CD4-positive, alpha-beta T cell treated with Interferon alpha-2 for 1 hour (primary cell): ENCODE data around the gene RNASEL.
A peak's percentile ranks its signal among the peaks of the same experiment; 100 is the strongest.

Experiments used
- DNase-seq, 2 donors: peaks; one replicate each; pipeline ENCODE4 v3.0.0-alpha.2; 2020 to 2022

Gene RNASEL

DNA sequence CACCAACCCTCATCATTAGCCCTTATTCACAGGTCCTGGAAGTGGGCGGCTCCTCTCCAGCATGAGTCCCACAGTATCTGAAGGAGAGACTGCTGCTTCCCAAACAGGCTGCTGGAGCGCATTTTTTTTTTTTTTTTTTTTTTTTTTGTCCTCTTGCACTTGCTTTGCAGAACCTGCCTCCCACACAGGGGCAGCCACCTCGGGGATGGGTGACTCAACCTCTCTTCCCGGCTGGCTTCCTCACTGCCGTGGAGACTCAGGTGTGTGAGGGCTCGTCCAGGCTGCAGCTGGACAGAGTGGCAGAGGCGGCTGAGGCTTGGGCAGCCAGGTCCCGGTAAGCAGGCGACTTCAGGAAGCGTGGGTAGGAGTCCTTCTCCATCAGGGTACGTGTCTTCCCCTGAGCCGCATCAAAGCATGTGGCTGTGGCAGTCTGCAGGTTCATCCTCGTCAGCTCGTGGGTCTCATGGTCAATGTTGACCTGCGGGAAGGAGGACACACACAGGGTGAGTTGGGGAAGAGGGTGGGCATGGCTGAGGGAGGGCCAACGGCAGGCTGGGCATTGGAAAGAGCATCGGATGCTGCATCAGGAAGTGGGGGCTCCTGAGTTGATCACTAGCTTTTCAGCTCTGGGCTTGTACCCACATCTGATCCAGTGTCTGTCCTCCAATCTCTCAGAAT is 11.1 kb upstream of the RNASEL start:
- no peak for DNase-seq

DNA sequence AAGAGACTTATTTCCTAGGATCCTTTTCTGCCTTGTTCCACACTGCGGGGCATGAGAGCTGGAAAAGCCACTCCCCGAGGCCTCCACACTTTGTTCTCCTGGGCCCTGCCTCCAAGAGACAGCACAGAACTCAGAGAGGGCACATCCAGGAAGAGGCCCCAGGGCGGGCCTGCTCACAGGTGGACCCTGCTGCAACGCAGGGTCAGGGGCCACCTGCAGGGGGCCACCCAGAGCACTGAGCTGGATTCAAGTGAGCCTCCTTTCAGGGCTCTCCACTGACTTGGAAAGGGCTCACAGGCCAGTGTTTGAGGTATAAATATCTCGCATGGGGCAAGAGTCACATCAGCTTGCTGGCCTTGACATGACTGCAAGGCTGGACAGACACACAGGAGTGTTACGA is 10.3 kb upstream of the RNASEL start:
- DNase-seq, result peak in 1 of 2 donors; percentile 28

DNA sequence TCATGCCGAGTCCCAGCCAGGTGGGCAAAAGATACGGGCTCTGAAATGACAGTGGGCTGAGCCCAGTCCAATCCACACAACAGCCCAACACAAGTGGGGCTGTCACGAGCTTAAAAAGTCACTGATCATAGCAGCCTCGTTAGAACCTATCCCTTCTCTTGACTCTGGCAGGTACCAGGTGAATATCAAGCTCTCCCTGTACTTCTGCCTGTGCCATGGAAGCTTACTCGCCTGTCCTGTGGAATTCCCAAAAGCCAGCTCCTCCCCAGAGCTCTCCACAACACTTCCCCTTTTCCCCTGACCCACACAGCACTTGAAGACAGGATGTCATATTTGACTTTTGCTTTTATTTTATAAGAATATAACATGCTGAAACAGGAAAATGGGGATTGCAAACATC is 9.2 kb upstream of the RNASEL start:
- DNase-seq, result no peak

DNA sequence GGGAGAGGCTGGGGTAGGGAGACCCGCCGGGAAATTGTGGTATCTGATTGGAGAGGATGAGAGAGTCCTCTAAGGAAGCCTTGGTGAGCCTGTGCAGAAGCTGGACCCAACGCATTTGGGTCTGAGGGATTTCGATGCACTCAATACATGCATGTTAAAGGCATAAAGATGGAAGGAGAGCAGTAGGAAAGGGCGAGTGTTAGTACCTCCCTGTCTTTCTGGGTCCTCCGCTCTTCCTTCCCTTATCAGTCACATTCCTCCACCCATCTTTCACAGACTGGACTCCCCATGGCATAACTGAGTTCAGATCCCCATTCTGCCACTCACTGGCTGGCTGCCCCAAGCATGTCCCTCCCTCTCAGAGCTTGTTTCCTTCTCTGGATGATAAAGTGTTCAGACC is 7.9 kb upstream of the RNASEL start:
- DNase-seq, result no peak

DNA sequence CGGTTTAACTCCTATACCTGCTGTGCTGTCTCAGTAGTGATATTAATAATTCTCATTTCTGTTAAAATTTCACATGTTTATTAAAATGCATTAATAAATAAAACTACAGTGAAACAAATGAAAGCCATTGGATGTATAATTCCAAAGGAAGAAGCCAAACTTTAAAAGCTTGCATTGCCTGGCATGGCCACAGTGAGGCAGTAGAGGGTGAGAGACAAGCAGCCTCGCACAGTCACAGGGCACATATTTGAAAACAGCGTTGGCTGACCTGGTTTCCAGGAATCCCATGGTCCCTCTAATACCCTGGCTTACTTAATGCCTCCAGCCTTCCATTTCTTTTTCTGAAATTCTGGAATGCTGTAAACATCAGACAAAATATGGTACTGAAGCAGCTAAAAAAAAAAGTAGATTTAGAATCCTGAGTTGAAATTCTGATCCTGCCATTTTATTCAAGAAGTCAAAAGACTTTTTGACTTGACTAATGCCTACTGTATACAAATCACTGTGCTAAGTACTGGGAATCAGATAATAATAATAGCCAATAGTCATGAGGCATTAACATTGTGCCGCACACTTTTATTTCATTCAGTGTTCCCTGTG is 6.7 kb upstream of the RNASEL start:
- peak; percentile 64 to 72 for DNase-seq

DNA sequence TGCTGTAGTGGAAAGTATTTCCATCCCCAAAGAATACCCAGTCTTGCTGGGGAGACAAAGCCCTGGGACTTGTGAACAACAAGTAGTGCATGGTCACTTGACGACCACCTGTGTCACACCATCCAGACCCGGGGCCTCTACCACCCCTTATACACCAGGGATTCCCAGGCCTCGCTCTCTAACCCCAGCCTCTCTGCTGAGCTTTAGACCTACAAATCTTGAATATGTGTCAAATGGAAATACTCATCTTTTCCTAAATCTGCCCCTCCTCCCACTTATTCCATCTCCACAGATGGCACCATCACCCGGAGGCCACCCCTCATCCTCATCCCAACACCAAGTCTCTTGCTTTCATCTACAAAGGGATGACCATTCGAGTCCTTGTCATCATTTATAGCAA is 875 bp upstream of the RNASEL start:
- no peak for DNase-seq

DNA sequence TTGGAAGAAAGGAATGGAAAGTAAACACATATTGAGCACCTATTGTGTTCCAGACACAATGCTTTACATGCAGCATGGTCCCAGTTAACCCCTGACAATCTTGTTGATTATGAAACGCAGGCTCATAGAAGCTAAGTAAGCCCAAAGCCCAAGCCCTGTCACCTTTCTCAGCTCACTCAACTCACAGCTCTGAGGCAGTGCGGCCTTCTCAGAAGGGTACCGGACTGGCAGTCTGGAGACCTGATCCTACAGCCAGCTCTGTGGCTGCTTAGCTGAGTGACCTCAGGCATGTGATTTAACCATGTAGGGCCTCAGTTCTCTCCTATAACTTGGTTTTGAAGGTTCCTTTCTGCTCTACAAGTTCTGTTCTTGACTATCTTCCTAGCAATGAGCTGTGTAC is 464 bp upstream of the RNASEL start:
- DNase-seq, result no peak

DNA sequence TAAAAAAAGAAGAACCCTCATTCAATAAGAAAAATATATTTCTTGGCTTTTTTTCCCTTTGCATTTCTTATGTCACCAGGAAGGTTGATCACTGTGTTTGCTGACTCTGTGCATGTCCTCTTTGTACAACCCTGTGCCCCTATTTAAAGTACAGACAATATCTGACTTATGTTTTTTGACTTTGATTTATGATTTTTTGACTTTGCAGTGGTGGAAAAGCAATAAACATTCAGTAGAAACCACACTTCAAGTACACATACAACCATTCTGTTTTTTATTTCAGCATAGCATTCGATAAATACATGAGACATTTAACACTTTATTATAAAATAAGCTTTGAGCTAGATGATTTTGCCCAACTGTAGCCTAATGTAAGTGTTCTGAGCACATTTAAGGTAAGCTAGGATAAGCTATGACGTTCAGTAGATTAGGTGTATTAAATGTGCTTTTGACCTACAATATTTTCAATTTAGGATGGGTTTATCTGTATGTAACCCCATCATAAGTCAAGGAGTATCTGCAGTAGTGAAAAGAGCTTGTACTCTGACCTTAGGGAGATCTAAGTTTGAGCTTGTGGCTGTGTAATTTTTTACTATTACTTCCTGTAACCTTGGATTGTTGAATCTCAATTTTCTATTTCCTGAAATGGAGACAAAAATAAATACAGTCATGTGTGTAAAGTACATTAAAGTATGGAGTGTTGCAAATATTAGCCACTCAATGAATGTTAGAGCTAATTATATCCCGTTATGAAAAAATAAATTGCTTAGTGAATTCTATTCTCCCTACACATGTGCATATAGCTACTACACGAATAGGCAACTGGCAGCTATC is 1.2 kb downstream of the RNASEL start:
- no peak for DNase-seq

DNA sequence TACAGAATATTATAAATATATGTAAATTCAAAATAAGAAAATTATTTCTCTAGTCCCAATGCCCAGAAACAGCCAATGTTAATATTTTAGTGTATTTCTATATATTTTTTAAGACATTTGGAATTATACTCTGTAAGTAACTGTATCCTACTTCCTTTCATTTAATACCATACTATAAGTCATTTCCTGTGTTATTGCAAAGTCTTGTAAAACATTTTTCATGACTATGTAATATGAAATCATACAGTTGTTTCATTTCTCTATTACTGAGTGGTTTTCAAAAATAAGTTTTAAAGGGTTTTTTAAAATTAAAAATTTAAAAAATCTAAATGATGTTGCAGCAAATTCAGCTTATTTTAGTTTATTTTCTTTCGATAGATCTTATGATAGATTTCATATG is 2.0 kb downstream of the RNASEL start:
- no peak for DNase-seq

DNA sequence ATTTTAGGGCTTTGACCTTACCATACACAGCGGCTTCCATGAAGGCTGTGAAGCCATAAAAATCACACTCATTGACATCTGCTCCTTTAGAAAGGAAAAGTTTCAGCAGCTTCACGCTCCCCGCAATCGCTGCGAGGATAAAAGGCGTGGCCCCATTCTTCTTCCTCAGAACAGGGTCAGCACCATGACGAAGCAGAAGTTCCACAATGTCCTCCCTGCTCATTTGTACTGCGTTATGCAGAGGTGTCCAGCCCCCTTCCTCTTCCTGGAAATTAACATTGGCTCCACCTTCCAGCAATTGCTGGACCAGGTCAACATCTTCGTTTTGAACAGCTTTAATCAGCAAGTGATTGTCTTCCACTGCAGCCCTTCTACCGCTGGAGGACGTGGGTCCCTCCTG is 2.7 kb downstream of the RNASEL start:
- no peak for DNase-seq

DNA sequence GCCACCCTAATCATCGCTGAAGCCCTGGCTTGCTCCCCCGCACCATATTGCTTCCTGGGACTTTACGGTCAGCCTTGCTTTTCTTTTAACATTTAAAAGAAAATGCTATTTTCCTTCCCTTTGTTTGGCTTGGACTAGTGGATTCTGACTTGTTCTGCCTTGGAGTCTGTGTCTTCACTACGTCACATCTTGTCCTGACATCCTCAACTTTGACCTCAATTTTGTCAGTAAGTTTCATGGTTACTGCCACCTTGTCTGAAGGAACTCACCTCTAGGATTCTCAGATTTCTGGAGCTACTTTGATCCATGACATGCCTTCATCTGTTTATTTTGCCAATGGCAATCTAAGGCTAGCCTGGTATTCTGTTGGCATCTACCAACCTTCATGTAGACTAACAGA is 4.3 kb downstream of the RNASEL start:
- no peak for DNase-seq

DNA sequence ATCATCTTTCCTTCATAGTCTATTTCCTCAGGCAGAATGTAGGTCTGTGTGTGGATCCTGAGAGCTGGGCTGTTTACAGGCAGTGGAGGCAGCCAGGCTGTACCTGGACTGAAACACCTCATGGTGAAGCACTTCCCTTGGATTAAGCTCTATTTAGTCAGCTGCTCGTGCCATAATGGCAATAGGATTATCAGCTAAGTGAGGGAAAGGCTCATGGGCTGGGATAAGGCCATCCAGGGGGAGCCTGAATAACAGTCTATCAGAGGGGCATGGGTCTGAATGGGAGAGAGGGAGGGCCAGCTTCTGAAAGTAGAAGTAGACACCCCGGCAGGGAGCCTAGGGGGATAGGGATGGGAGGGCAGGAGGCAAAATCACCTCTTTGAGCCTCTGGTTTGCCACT is 8.3 kb downstream of the RNASEL start:
- no peak for DNase-seq

DNA sequence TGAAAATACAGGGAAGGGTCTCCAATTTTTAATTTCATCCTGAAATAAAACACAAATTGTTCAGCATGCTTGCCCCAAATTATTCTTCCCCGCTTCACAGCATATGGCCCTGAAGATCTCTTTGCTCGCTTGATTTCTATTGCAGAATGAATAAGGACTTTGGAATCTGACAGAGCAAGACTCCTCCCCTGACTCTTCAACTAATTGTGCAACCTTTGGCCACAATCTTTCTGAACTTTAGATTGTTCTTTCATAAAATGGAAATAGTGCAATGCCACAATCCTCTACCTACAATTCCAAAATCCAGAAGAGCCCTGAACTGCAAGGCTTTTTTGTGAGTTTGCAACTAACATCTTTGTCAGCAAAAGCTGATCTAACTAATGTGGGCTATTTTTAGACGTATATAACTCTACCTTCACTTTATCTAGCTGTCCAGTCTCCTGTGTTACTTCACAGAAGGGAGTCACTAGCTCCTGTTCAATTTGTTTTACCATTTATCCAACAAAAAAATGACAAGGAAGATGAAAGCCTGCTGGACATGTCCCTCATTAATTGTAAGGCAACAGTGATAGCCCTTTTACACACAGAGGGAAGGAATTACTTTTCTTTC is 13.4 kb downstream of the RNASEL start:
- DNase-seq, result no peak

DNA sequence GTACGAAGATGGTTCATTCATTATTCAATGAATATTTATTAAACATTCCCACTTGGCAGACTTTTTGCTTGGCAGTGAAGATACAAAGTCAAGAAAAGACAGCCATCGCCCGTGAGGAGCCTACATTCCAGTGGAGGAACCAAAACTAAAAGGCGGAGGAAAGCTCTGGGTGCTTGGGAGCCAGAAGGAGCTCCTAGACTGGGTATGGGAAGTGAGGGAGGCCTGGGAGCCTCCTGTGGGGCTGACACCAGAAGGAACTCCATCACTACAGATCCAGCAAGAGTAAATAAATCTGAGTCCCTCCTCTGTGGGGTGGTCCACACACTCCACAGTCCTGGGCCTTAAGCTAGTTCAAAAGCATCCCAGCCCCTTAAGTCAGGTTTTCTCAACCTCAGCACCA is 14.9 kb downstream of the RNASEL start:
- DNase-seq, result no peak

DNA sequence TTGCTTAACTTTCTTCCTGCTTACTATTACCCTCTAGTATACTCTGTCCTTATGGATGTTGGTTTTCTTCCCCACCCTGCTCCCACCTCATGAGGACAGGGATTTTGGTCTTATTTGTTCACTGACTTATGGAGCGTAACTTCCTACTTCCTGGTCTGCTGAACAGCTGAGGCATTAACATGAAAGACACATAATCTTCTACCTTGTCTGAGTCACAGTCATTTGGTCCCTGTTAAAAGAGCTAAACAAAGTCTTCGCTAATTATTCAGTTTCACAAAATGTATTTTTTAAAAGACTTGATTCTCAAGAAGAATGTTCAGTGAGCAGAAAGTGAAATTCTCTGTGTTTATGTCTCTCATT is 18.5 kb downstream of the RNASEL start:
- DNase-seq, result no peak

DNA sequence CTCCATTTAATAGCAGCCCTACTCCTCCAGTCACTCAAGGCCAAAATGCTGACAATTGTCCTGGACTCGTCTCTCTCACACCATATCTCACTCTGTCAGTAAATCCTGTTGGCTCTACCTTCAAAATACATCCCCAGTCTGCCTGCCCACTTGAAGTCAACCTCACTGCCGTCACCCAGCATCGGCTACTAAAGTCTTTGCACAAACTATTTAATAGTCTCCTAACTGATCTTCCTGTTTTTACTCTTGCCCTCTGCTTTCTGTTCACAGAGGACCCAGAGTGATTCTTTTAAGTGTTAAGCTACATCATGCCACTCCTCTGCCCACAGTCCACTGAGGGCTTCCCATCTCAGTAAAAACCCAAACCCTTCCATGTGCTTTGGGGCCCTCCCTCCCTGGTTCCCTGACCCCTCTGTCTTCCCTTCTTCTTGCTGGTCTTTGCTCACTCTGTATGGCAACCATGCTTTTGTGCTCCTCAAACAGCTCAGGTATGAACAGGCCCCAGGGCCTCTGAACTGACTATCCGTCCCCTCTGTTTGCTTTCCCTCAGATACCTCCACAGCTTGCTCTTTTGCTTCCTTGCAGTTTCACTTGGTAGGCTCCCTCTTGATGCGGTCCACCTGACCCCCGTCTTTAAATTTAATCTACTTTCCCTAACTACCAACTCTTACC is 19.0 kb downstream of the RNASEL start:
- no peak for DNase-seq

DNA sequence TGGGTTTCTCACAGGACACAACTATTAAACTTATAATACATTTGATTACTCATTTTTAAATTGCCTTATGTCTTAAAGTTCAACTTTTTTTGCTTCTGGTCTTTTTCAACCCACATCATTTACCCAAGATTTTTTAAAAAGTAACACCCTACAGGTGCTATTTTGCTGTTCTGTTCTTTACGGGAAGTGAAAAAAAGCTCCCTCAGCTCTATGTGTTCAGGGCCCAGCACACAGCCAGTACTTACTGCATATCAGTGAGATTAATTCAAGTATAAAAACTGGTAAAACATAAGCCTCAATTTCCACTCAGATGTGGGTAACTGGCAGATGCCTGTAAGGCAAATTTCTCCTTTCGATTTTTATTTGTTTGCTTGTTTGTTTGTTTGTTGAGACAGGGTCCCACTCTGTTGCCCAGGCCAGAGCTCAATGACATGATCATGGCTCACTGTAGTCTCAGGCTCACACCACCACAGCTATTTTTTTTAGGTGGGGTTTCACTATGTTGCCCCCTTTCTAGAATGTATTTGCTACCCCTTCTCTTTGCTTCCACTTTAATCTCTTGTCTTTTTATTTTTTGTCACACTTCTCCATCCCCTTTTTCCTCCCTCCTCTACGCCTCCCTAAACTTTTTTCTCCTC is 20.3 kb downstream of the RNASEL start:
- no peak for DNase-seq

DNA sequence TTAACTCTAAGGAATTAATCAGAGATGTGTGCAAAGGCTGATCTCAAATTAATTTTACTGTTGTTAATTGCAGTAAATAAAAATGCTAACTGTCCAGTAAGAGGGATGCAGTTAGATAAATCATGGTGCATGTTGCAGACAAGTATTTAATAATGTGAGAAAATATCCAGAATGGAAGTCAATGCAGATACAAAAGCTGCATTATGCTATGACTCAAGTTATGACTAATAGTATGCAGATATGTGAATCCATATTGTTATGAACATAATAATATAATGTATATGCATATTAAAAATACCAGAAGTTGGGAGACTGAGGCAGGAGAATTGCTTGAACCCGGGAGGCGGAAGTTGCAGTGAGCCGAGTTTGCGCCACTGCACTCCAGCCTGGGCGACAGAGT is 21.4 kb downstream of the RNASEL start:
- DNase-seq, result no peak

DNA sequence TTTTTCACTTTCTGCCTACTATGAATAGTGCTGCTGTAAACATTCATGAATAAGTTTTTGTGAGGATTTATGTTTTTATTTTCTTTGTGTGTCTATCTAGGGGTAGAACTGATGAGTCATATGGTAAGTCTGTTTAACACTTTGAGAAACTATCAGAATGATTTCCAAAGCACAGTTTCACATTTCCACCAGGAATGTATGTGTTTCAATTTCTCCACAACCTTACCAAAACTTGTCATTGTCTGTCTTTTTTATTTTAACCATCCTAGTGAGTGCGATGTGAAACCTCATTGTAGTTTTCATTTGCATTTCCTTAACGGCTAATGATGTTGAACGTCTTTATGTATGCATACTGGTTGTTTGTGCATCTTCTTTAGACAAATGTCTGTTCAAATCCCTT is 23.5 kb downstream of the RNASEL start:
- no peak for DNase-seq

DNA sequence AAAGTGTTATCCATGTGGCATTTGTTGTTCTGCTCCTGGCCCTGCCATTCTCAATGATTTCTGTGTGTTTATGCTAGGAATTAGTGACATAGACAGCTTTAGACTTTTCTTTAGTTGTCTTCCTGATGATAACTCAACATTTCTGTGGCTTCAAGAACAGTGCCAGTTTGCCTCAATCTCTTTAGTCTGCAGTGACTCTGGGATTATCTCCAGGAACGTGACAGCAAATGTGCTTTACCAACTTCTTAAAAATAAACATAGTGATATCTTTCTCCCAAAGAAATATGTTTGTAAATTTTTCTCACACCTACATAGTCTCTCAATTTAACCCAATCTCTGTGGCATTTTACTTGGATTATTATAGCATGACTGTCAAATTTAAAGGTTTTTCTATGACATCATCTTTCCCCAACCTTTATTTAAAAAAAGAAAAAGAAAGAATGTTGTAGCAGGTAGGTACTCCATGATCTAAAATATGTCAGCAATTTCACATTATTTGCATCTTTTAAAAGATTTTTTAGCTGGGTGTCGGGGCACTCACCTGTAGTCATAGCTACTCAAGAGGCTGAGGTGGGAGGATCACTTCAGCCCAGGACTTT is 24.6 kb downstream of the RNASEL start:
- no peak for DNase-seq

DNA sequence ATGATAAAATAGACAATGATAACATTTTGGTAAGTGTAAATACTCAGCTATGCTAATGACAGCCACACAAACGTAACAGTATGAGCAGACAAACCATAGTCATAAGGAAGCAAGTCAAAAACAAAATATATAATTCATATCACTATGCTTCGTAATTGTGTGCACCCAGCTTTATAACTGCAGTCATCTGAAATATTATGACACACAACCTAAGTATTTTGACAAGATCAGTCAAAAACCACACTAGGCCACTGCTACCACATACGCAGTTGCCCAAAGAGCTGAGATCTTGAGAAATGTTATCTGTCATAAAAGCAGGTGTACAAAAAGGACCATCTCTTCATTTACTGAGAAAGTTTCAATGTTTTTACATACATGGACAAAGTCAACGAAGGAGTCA is 26.0 kb downstream of the RNASEL start:
- no peak for DNase-seq

DNA sequence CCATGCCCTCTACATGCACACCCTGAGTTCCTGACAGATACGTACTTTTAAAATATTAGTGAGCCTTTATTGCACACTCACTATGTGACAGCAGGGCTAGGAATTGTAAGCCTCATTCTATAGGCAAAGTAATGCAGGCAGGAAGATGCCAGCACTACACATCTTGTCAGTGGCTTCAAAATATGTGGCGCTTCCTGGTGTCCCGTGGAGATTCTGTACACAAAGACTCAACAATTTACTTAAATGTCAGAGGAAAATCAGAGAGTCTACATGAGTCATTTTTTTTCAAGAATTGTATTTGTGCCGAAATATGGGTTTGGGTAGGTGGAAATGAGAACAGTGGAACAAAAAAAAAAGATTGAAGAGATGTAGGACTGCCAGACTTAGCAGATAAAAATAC is 27.6 kb downstream of the RNASEL start:
- DNase-seq, result no peak
